Measurements from ENCODE around the gene RTL9.

GRCh38 chrX:110381216-110381615, 22.6 kb downstream of the RTL9 start:
- no peak for TF ChIP-seq CTCF (IDR thresholded peaks at IDR 0.05)
- no peak for TF ChIP-seq POLR2AphosphoS5 (IDR thresholded peaks at IDR 0.05)

All from stomach (tissue), 4 donors.